Lower leg skin (tissue), 3 donors: Measurements from ENCODE around the gene INHBE.

Experiments
- POLR2A ChIP-seq, 2 donors: fragments of 450-650 bp; IDR thresholded peaks; one replicate each; pipeline ENCODE4 v1.6.1; 2016 to 2017; ENCODE audit warnings: antibody characterized with exemption in 2 of 2, mild to moderate bottlenecking in 1 of 2, moderate library complexity in 1 of 2
- TF ChIP-seq, protein P1 (sequence below), 3 donors: fragments of 450-650 bp; IDR thresholded peaks; one replicate each; pipeline ENCODE4 v1.5.1; 2016; ENCODE audit warnings: antibody characterized with exemption in 3 of 3, mild to moderate bottlenecking in 3 of 3, moderate library complexity in 2 of 3

GRCh38 chr12:57410534-57410933 is 44.6 kb upstream of the INHBE start:
- TF ChIP-seq, protein P1, sequence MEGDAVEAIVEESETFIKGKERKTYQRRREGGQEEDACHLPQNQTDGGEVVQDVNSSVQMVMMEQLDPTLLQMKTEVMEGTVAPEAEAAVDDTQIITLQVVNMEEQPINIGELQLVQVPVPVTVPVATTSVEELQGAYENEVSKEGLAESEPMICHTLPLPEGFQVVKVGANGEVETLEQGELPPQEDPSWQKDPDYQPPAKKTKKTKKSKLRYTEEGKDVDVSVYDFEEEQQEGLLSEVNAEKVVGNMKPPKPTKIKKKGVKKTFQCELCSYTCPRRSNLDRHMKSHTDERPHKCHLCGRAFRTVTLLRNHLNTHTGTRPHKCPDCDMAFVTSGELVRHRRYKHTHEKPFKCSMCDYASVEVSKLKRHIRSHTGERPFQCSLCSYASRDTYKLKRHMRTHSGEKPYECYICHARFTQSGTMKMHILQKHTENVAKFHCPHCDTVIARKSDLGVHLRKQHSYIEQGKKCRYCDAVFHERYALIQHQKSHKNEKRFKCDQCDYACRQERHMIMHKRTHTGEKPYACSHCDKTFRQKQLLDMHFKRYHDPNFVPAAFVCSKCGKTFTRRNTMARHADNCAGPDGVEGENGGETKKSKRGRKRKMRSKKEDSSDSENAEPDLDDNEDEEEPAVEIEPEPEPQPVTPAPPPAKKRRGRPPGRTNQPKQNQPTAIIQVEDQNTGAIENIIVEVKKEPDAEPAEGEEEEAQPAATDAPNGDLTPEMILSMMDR (IDR thresholded peaks at IDR 0.05), result no peak
- no peak for TF ChIP-seq POLR2A (IDR thresholded peaks at IDR 0.05)
